Measurements from ENCODE around the gene RXRA. TPM values are rescaled to one million over a fixed set of nuclear protein-coding genes. Genes with fewer than 3 reads are reported as not detected.

RXRA gene
- total RNA-seq, 4 donors from 2014 or later, result 53.3 to 87.8 (median 69.6) TPM

GRCh38 chr9:134460896-134461295 lies 134.6 kb downstream of the RXRA start:
- no peak for TF ChIP-seq CTCF (IDR thresholded peaks at IDR 0.05)
- ATAC-seq (ENCODE audit: low FRiP score), result no peak
- DNase-seq (ENCODE audit: low spot score), result no peak

- DNase-seq (ENCODE audit: low spot score), result no peak
- ATAC-seq (ENCODE audit: low FRiP score), result no peak
- no peak for TF ChIP-seq CTCF (IDR thresholded peaks at IDR 0.05)
These were observed 135.2 kb downstream of the RXRA start for GRCh38 chr9:134461426-134461982.

GRCh38 chr9:134462318-134462717 lies 136.1 kb downstream of the RXRA start:
- ATAC-seq (ENCODE audit: low FRiP score), result peak; percentile 24
- TF ChIP-seq CTCF (IDR thresholded peaks at IDR 0.05), result no peak
- no peak for DNase-seq (ENCODE audit: low spot score)

GRCh38 chr9:134463280-134463679 lies 137.0 kb downstream of the RXRA start:
- DNase-seq (ENCODE audit: low spot score) (no peak), ATAC-seq (ENCODE audit: low FRiP score) (no peak)
- TF ChIP-seq CTCF (IDR thresholded peaks at IDR 0.05), result no peak

GRCh38 chr9:134466869-134467616 lies 140.8 kb downstream of the RXRA start:
- DNase-seq (ENCODE audit: low spot score), result no peak
- ATAC-seq (ENCODE audit: low FRiP score), result no peak
- TF ChIP-seq CTCF (IDR thresholded peaks at IDR 0.05), result no peak

- TF ChIP-seq CTCF (IDR thresholded peaks at IDR 0.05), result no peak
- peak; percentile 12 for ATAC-seq (ENCODE audit: low FRiP score)
- no peak for DNase-seq (ENCODE audit: low spot score)
These were observed 142.1 kb downstream of the RXRA start for GRCh38 chr9:134468358-134468757.
